ENCODE results near the gene POU6F2. TPM values are rescaled to one million over a fixed set of nuclear protein-coding genes. Genes with fewer than 3 reads are reported as not detected.

Gene POU6F2
- polyA plus RNA-seq, 2 of the 4 experiments (the other 2 are of a cell fraction) = not detected

DNA sequence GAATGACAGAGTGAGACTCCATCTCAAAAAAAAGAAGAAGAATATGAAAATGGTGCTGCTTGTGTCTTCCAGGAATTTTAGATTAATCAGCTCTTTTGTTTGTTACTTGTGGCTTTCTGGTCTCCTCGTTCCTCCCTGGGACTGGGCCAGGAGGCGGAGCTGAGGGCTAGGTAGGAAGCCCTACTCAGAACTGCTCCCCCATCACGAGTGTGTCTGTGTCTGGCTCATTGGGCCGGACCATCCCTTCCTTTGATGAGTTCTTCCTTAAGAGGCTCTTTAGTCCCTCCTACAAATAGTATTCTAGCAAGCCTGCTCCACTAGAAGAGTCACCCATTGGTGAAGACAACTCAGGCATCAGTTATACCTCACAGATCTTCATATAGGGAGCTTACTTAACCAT is 531.7 kb downstream of the POU6F2 start:
- TF ChIP-seq MAZ (IDR thresholded peaks at IDR 0.05; ENCODE audit: borderline replicate concordance, low read depth, low read length) (no peak), PHF8 (IDR thresholded peaks at IDR 0.05; ENCODE audit: borderline replicate concordance, low read depth) (no peak), JUNB (IDR thresholded peaks at IDR 0.05) (no peak), RFX5 (IDR thresholded peaks at IDR 0.05) (no peak)
- TF ChIP-seq, protein P1, sequence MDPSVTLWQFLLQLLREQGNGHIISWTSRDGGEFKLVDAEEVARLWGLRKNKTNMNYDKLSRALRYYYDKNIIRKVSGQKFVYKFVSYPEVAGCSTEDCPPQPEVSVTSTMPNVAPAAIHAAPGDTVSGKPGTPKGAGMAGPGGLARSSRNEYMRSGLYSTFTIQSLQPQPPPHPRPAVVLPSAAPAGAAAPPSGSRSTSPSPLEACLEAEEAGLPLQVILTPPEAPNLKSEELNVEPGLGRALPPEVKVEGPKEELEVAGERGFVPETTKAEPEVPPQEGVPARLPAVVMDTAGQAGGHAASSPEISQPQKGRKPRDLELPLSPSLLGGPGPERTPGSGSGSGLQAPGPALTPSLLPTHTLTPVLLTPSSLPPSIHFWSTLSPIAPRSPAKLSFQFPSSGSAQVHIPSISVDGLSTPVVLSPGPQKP (IDR thresholded peaks at IDR 0.05; ENCODE audit: low read depth, low read length) = no peak
- Histone ChIP-seq H3K4me3 (no peak overlapping the region), H3K9me3 (no peaks in the 10 kb centered on the region), H3K4me2 (no peak overlapping the region), H3K4me1 (peaks cover 7% of the 10 kb centered on the region; the same call in 1 of the 3 replicates), H3K27ac (no peak overlapping the region)
- ChIA-PET POLR2A (no interaction called here), CTCF (interaction anchor here (1.6 kb wide), 1 partner anchor 10 kb away, joined by 6 read pairs; no protein-coding TSS in a partner anchor)
- no peak for DNase-seq (ENCODE audit: low read depth in 1 of 2, low spot score in 1 of 2)
- ATAC-seq = no peak
- 39% methylated on average over 4 of the region's 4 CpGs for WGBS (ENCODE audit: missing lambda C conversion rate)
- FAIRE-seq = no peak

DNA sequence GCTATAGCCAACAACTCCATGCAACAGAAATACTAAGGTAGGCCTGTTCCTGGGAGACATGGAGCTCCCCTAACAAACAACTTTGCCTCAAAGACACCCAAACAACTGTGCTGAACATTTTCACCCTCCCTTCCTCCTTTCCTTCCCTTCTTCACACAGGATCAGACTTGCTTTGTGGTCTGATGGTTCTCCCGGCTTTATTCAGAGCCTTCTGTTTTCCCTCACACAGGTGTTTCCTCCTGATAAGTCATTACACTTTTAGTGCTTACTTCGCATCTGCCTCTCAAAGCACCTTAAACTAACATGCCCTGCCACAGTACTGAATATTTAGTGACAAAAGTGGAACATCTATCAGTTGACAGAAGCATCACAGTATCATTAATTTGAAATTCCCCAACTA is 532.2 kb downstream of the POU6F2 start:
- ATAC-seq = no peak
- H3K27ac ChIP-seq = no peak overlapping the region
- H3K9me3 ChIP-seq = no peaks in the 10 kb centered on the region
- CTCF ChIA-PET = interaction anchor here (1.6 kb wide), 1 partner anchor 9 kb away, joined by 6 read pairs; no protein-coding TSS in a partner anchor
- TF ChIP-seq PHF8 (IDR thresholded peaks at IDR 0.05; ENCODE audit: borderline replicate concordance, low read depth) = no peak
- TF ChIP-seq BCL3 (IDR thresholded peaks at IDR 0.05) = no peak
- no peak for TF ChIP-seq NPAS2 (CRISPR knock-in tag; IDR thresholded peaks at IDR 0.05; ENCODE audit: borderline replicate concordance)
- TF ChIP-seq, protein P1 (IDR thresholded peaks at IDR 0.05; ENCODE audit: low read depth, low read length) = no peak
- no peak for TF ChIP-seq HOXB5 (CRISPR knock-in tag; IDR thresholded peaks at IDR 0.05)
- TF ChIP-seq NFE2L2 (conservative IDR thresholded peaks at IDR 0.05; ENCODE audit: low read length) = no peak
- no peak for TF ChIP-seq MAFK (IDR thresholded peaks at IDR 0.05; ENCODE audit: partially characterized antibody)
- TF ChIP-seq ATOH8 (CRISPR knock-in tag; IDR thresholded peaks at IDR 0.05; ENCODE audit: low read depth) = no peak
- no peak for TF ChIP-seq ZFP36 (IDR thresholded peaks at IDR 0.05; ENCODE audit: borderline replicate concordance, partially characterized antibody)
- no peak for TF ChIP-seq HDAC2 (IDR thresholded peaks at IDR 0.05)
- TF ChIP-seq CBX8 (IDR thresholded peaks at IDR 0.05) = no peak
- TF ChIP-seq ZSCAN20 (CRISPR knock-in tag; IDR thresholded peaks at IDR 0.05) = no peak
- no peak for TF ChIP-seq HEYL (CRISPR knock-in tag; IDR thresholded peaks at IDR 0.05)
- TF ChIP-seq MYC (IDR thresholded peaks at IDR 0.05; ENCODE audit: borderline replicate concordance, low read length) = no peak
- peaks cover 3% of the 10 kb centered on the region; the same call in 1 of the 3 replicates for H3K4me1 ChIP-seq
- no peak for FAIRE-seq
- H3K4me3 ChIP-seq = no peak overlapping the region
- DNase-seq (ENCODE audit: low read depth in 1 of 2, low spot score in 1 of 2) = no peak
- 79% methylated on average over 2 of the region's 2 CpGs for WGBS (ENCODE audit: missing lambda C conversion rate)
- no peak overlapping the region for H3K4me2 ChIP-seq
- POLR2A ChIA-PET = no interaction called here

GRCh38 chr7:39510864-39511354 is 533.2 kb downstream of the POU6F2 start:
- WGBS (ENCODE audit: missing lambda C conversion rate) = 37% methylated on average over 3 of the region's 3 CpGs
- Histone ChIP-seq H3K4me1 (no peaks in the 10 kb centered on the region), H3K4me2 (no peak overlapping the region), H3K27ac (no peak overlapping the region), H3K4me3 (no peak overlapping the region), H3K9me3 (no peaks in the 10 kb centered on the region)
- ATAC-seq (no peak), DNase-seq (ENCODE audit: low read depth in 1 of 2, low spot score in 1 of 2) (no peak), FAIRE-seq (no peak)
- POLR2A ChIA-PET = no interaction called here
- CTCF ChIA-PET = interaction anchor here (1.4 to 1.9 kb wide), 2 partner anchors 8 to 9 kb away, joined by 3 to 6 read pairs; no protein-coding TSS in a partner anchor
- no peak for TF ChIP-seq FOSL2 (IDR thresholded peaks at IDR 0.05)
- peak; percentile 30; the same call in 1 of the 2 replicates for TF ChIP-seq FOSL2 (CRISPR knock-in tag; IDR thresholded peaks at IDR 0.05)
- TF ChIP-seq, protein P2, sequence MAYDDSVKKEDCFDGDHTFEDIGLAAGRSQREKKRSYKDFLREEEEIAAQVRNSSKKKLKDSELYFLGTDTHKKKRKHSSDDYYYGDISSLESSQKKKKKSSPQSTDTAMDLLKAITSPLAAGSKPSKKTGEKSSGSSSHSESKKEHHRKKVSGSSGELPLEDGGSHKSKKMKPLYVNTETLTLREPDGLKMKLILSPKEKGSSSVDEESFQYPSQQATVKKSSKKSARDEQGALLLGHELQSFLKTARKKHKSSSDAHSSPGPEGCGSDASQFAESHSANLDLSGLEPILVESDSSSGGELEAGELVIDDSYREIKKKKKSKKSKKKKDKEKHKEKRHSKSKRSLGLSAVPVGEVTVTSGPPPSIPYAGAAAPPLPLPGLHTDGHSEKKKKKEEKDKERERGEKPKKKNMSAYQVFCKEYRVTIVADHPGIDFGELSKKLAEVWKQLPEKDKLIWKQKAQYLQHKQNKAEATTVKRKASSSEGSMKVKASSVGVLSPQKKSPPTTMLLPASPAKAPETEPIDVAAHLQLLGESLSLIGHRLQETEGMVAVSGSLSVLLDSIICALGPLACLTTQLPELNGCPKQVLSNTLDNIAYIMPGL (CRISPR knock-in tag; IDR thresholded peaks at IDR 0.05; ENCODE audit: borderline replicate concordance) = no peak
